H1 (cell line): Measurements from ENCODE around the gene GADL1. TPM values are rescaled to one million over a fixed set of nuclear protein-coding genes. Genes with fewer than 3 reads are reported as not detected.

ENCODE experiments used
- CTCF ChIA-PET: fragments of 300-600 bp; sonication (Branson Sonifier 250); formaldehyde crosslinking; loops from one replicate; lab custom pipeline; 2021; ENCODE audit not compliant: partially characterized antibody; lab: Charles Lee
- POLR2A ChIA-PET: fragments of 300-600 bp; sonication (Branson Sonifier 250); formaldehyde crosslinking; loops from one replicate; lab custom pipeline; 2021; ENCODE audit warnings: inconsistent platforms; ENCODE audit not compliant: partially characterized antibody; lab: Charles Lee
- DNase-seq, 2 experiments: peaks; one replicate each; pipeline versions ENCODE4 v3.0.0 to v3.0.0-alpha.2; 2010 to 2022; ENCODE audit warnings: low spot score in 2 of 2, low read depth in 1 of 2, mixed read lengths in 1 of 2
- FAIRE-seq: peaks from 2 replicates; lab custom pipeline; 2011; peaks lifted over from hg19 to GRCh38; lab: Jason Lieb, UNC
- H2AFZ ChIP-seq: 2 replicates; pipeline ENCODE4 v1.8.1; 2012; ENCODE audit warnings: low read length, inconsistent platforms
- H2AK5ac ChIP-seq: 2 replicates; pipeline ENCODE4 v1.6.1; 2013; ENCODE audit warnings: low read depth, low read length
- H2BK120ac ChIP-seq: replicated peaks from 2 replicates; pipeline ENCODE3; 2013; ENCODE audit warnings: low read depth, low read length, inconsistent platforms
- H2BK12ac ChIP-seq: 2 replicates; pipeline ENCODE4 v1.6.1; 2013; ENCODE audit warnings: low read depth, low read length
- H2BK15ac ChIP-seq: 2 replicates; pipeline ENCODE4 v1.6.1; 2013; ENCODE audit warnings: low read length
- H2BK20ac ChIP-seq: 2 replicates; pipeline ENCODE4 v1.6.1; 2013; ENCODE audit warnings: low read length
- H2BK5ac ChIP-seq: 2 replicates; pipeline ENCODE4 v1.6.1; 2013; ENCODE audit warnings: low read depth, low read length
- H3K14ac ChIP-seq: 2 replicates; pipeline ENCODE4 v1.6.1; 2013; ENCODE audit warnings: inconsistent platforms; ENCODE audit not compliant: insufficient read length
- H3K18ac ChIP-seq: 2 replicates; pipeline ENCODE4 v1.6.1; 2013; ENCODE audit warnings: low read length; ENCODE audit errors: extremely low read depth
- H3K23ac ChIP-seq: 2 replicates; pipeline ENCODE4 v1.6.1; 2013; ENCODE audit warnings: inconsistent platforms; ENCODE audit not compliant: insufficient read length
- H3K23me2 ChIP-seq: 2 replicates; pipeline ENCODE4 v1.6.1; 2013; ENCODE audit warnings: low read depth, low read length
- H3K27ac ChIP-seq: 2 replicates; pipeline ENCODE4 v1.6.1; 2011; ENCODE audit warnings: low read depth, low read length, inconsistent platforms
- H3K27me3 ChIP-seq, 4 experiments: replicated peaks in 1 of 4; 1 replicate in 1 of 4; 2 replicates in 3 of 4; pipeline versions ENCODE4 v1.6.1 to v1.8.1; 2011 to 2013; ENCODE audit warnings: low read length in 3 of 4, mild to moderate bottlenecking in 3 of 4, inconsistent platforms in 2 of 4, mixed read lengths in 2 of 4, moderate library complexity in 1 of 4; ENCODE audit not compliant: control insufficient read depth in 3 of 4, insufficient read depth in 3 of 4; ENCODE audit errors: extremely low read depth in 1 of 4
- H3K36me3 ChIP-seq, 4 experiments: 2 replicates each; pipeline versions ENCODE4 v1.6.1 to v1.8.1; 2011 to 2013; ENCODE audit warnings: mild to moderate bottlenecking in 4 of 4, low read length in 3 of 4, moderate library complexity in 2 of 4, control low read depth in 1 of 4, inconsistent platforms in 1 of 4; ENCODE audit not compliant: insufficient read depth in 4 of 4, control insufficient read depth in 2 of 4
- H3K4ac ChIP-seq: replicated peaks from 2 replicates; pipeline ENCODE3; 2013; ENCODE audit warnings: low read length, low read depth, mixed read lengths, inconsistent platforms; ENCODE audit not compliant: insufficient read length
- H3K4me1 ChIP-seq, 4 experiments: replicated peaks in 1 of 4; 1 replicate in 1 of 4; 2 replicates in 3 of 4; pipeline versions ENCODE4 v1.6.1 to v1.8.1; 2011 to 2013; ENCODE audit warnings: low read length in 3 of 4, inconsistent platforms in 2 of 4, mixed read lengths in 1 of 4; ENCODE audit not compliant: insufficient read depth in 4 of 4, control insufficient read depth in 3 of 4
- H3K4me2 ChIP-seq, 2 experiments: 2 replicates each; pipeline versions ENCODE4 v1.6.1 to v1.8.1; 2011 to 2013; ENCODE audit warnings: low read depth in 2 of 2, low read length in 2 of 2, control low read depth in 1 of 2, inconsistent platforms in 1 of 2, mild to moderate bottlenecking in 1 of 2; ENCODE audit not compliant: insufficient read depth in 1 of 2
- H3K4me3 ChIP-seq, 4 experiments: fragments of 200-600, 300-600 bp in 1 of 4; sonication (generic), shearing (Covaris generic), sonication (Bioruptor Twin) in 1 of 4; 2 replicates each; pipeline versions ENCODE4 v1.5.1 to v1.8.1; 2011 to 2016; ENCODE audit warnings: low read length in 4 of 4, low read depth in 3 of 4, control low read depth in 2 of 4, inconsistent platforms in 2 of 4, mild to moderate bottlenecking in 2 of 4, mixed read lengths in 1 of 4, moderate library complexity in 1 of 4; ENCODE audit not compliant: insufficient read depth in 2 of 4; ENCODE audit errors: extremely low read depth in 1 of 4
- H3K56ac ChIP-seq: replicated peaks from 2 replicates; pipeline ENCODE3; 2013; ENCODE audit warnings: low read depth, mild to moderate bottlenecking, mixed read lengths, low read length, inconsistent platforms; ENCODE audit not compliant: insufficient read length
- H3K79me1 ChIP-seq: 2 replicates; pipeline ENCODE4 v1.6.1; 2013; ENCODE audit warnings: low read depth, low read length, control low read depth
- H3K79me2 ChIP-seq, 2 experiments: 2 replicates each; pipeline versions ENCODE4 v1.6.1 to v1.8.1; 2012 to 2013; ENCODE audit warnings: low read length in 2 of 2, mild to moderate bottlenecking in 2 of 2, inconsistent platforms in 1 of 2; ENCODE audit not compliant: insufficient read depth in 2 of 2, control insufficient read depth in 1 of 2
- H3K9ac ChIP-seq, 4 experiments: replicated peaks in 1 of 4; 1 replicate in 1 of 4; 2 replicates in 3 of 4; pipeline versions ENCODE4 v1.6.1 to v1.8.1; 2011 to 2013; ENCODE audit warnings: low read depth in 3 of 4, low read length in 3 of 4, control low read depth in 2 of 4, mild to moderate bottlenecking in 2 of 4, moderate library complexity in 2 of 4, inconsistent platforms in 1 of 4; ENCODE audit errors: extremely low read depth in 1 of 4
- H3K9me3 ChIP-seq, 2 experiments: 2 replicates each; pipeline versions ENCODE4 v1.6.1 to v1.8.1; 2012 to 2013; ENCODE audit warnings: mild to moderate bottlenecking in 2 of 2, moderate library complexity in 2 of 2, control low read depth in 1 of 2, inconsistent platforms in 1 of 2, low read depth in 1 of 2, low read length in 1 of 2, mixed read lengths in 1 of 2; ENCODE audit not compliant: insufficient read depth in 2 of 2
- H4K20me1 ChIP-seq, 2 experiments: replicated peaks in 1 of 2; 2 replicates each; pipeline versions ENCODE3 to v1.8.1; 2011 to 2013; ENCODE audit warnings: inconsistent platforms in 2 of 2, low read length in 2 of 2, mild to moderate bottlenecking in 1 of 2; ENCODE audit not compliant: insufficient read depth in 2 of 2, control insufficient read depth in 1 of 2
- H4K5ac ChIP-seq: 2 replicates; pipeline ENCODE4 v1.6.1; 2013; ENCODE audit warnings: low read length, low read depth, mixed read lengths, inconsistent platforms; ENCODE audit not compliant: insufficient read length
- H4K8ac ChIP-seq: 2 replicates; pipeline ENCODE4 v1.8.0; 2013; ENCODE audit warnings: mild to moderate bottlenecking, moderate library complexity, low read length, inconsistent platforms; ENCODE audit not compliant: insufficient read depth; ENCODE audit errors: extremely low read depth
- H4K91ac ChIP-seq: replicated peaks from 2 replicates; pipeline ENCODE3; 2013; ENCODE audit warnings: low read length, mixed read lengths, inconsistent platforms; ENCODE audit not compliant: insufficient read length
- EZH2 ChIP-seq: fragments of 200-600 bp; sonication (generic); IDR thresholded peaks from 2 replicates; pipeline ENCODE4 v1.7.1; 2012; ENCODE audit warnings: low read depth, mild to moderate bottlenecking, moderate library complexity, low read length, inconsistent platforms; ENCODE audit not compliant: severe bottlenecking
- MAX ChIP-seq: IDR thresholded peaks from 2 replicates; pipeline ENCODE4 v1.6.1; 2012; ENCODE audit warnings: inconsistent platforms
- RBBP5 ChIP-seq: IDR thresholded peaks from 2 replicates; pipeline ENCODE4 v1.7.1; 2012; ENCODE audit warnings: low read depth, mild to moderate bottlenecking, inconsistent platforms, low read length, moderate library complexity, borderline replicate concordance
- YY1 ChIP-seq: IDR thresholded peaks from 2 replicates; pipeline ENCODE4 v1.6.1; 2011; ENCODE audit warnings: low read depth, mild to moderate bottlenecking, low read length
- WGBS, 2 experiments: shearing (Covaris generic) in 1 of 2; methylation state at CpG; one replicate each; pipeline versions ENCODE4 v1.1.6 to v1.1.7; 2013 to 2015; ENCODE audit warnings: low lambda C conversion rate in 2 of 2, mixed read lengths in 2 of 2, inconsistent platforms in 1 of 2, low coverage in 1 of 2, missing lambda C conversion rate in 1 of 2; ENCODE audit not compliant: insufficient replicate concordance in 2 of 2, insufficient coverage in 1 of 2, insufficient read length in 1 of 2; ENCODE audit errors: extremely low coverage in 1 of 2, missing lambda C conversion rate in 1 of 2; 5-methylcytosine and 5-hydroxymethylcytosine counted together
- polyA plus RNA-seq, 7 experiments: library from polyadenylated mRNA; depleted of rRNA in 3 of 7; stranded (reverse) in 5 of 7; unstranded in 2 of 7; fragments of >200 nt in 5 of 7; fragments of 200-250 nt in 2 of 7; gene quantifications; 1 replicate in 5 of 7; 2 replicates in 1 of 7; 4 replicates in 1 of 7; pipeline versions ENCODE4 v1.2.1 to v1.2.3, GENCODE V29; 2011 to 2013; ENCODE audit warnings: missing spikeins in 2 of 7, mixed read lengths in 2 of 7
- total RNA-seq: library from RNA; stranded (reverse); fragmentation: NEBNext Ultra II Directional; extraction: Animal tissue kit (Norgen Biotek cat#: 25700); gene quantifications from 2 replicates; pipeline ENCODE4 v1.2.1, GENCODE V29; 2021

The GADL1 gene
- total and polyA plus RNA-seq, 2 of the 8 experiments (the other 6 are each of a cell fraction or from before 2014, with no cell fraction given): 0.03 to 0.30 TPM

GRCh38 chr3:30713885-30714503 lies 180.5 kb downstream of the GADL1 start:
- Histone ChIP-seq H3K4me3 (no peak overlapping the region), H3K18ac (no peak overlapping the region), H3K9me3 (no peaks in the 10 kb centered on the region), H3K4me2 (no peak overlapping the region), H2BK120ac (no peak overlapping the region), H3K9ac (no peak overlapping the region), H2AFZ (no peak overlapping the region), H2BK5ac (no peak overlapping the region), H3K56ac (no peak overlapping the region), H3K4me1 (no peaks in the 10 kb centered on the region), H4K20me1 (no peaks in the 10 kb centered on the region), H4K5ac (no peak overlapping the region), H4K91ac (no peak overlapping the region), H3K27ac (no peak overlapping the region), H3K27me3 (no peaks in the 10 kb centered on the region), H3K23ac (no peak overlapping the region), H2BK12ac (no peak overlapping the region), H3K14ac (no peak overlapping the region), H3K79me2 (no peaks in the 10 kb centered on the region), H3K36me3 (no peaks in the 10 kb centered on the region), H2BK20ac (no peak overlapping the region), H3K4ac (no peak overlapping the region), H4K8ac (no peak overlapping the region), H2BK15ac (no peak overlapping the region), H2AK5ac (no peak overlapping the region), H3K79me1 (no peaks in the 10 kb centered on the region), H3K23me2 (no peaks in the 10 kb centered on the region)
- ChIA-PET POLR2A (no interaction called here), CTCF (interaction anchor here (0.6 kb wide), 1 partner anchor 151 kb away, joined by 3 read pairs; no protein-coding TSS in a partner anchor)
- DNase-seq (no peak), FAIRE-seq (no peak)
- no peak for TF ChIP-seq YY1
- no peak for TF ChIP-seq RBBP5
- TF ChIP-seq MAX: no peak
- TF ChIP-seq EZH2: no peak
- 89% methylated on average over 3 of the region's 3 CpGs; no CpG with 5 or more reads in 1 of the 2 experiments for WGBS, 2 experiments
